ENCODE results near the gene MOSPD2.

DNA sequence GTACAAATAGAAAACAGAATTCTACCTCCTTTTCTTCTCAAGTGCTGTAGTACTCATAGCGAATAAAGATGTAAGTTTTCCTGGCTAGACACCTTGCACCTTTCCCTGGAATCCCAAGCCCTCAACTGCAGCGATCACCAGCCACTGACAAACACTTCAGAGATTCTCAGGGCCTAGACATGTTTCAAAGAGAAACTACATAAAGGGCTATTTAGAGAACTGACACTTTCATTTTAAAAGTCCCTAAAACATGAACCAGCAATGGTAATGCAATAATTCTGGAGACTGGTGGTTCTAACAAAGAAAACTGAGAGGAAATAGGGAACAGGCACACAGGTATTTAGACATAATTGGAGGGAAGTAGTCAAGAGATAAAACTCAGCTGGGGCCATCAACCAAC is 36.1 kb upstream of the MOSPD2 start:
- TF ChIP-seq, protein P1, sequence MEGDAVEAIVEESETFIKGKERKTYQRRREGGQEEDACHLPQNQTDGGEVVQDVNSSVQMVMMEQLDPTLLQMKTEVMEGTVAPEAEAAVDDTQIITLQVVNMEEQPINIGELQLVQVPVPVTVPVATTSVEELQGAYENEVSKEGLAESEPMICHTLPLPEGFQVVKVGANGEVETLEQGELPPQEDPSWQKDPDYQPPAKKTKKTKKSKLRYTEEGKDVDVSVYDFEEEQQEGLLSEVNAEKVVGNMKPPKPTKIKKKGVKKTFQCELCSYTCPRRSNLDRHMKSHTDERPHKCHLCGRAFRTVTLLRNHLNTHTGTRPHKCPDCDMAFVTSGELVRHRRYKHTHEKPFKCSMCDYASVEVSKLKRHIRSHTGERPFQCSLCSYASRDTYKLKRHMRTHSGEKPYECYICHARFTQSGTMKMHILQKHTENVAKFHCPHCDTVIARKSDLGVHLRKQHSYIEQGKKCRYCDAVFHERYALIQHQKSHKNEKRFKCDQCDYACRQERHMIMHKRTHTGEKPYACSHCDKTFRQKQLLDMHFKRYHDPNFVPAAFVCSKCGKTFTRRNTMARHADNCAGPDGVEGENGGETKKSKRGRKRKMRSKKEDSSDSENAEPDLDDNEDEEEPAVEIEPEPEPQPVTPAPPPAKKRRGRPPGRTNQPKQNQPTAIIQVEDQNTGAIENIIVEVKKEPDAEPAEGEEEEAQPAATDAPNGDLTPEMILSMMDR (IDR thresholded peaks at IDR 0.05; ENCODE audit: insufficient read depth, low read depth, low read length) = no peak
- TF ChIP-seq EZH2 (IDR thresholded peaks at IDR 0.05; ENCODE audit: insufficient read depth, low read length) = no peak

Data from astrocyte (in vitro differentiated cells and primary cell).